Activated CD4-positive, alpha-beta T cell treated with anti-CD3 and anti-CD28 coated beads, Interleukin-2, Interleukin-4, amounts not matched to agents 100 ng/mL and 50 ng/mL, durations not matched to agents 16 hours and 8 hours (primary cell): Measurements from ENCODE around the gene PDE10A.

ENCODE experiments used
- DNase-seq: peaks from one replicate; pipeline ENCODE4 v3.0.0-alpha.2; 2020; ENCODE audit warnings: low spot score

The PDE10A gene

GRCh38 chr6:165655191-165655590, 7.8 kb downstream of the PDE10A start:
- no peak for DNase-seq

- DNase-seq, result no peak
Measured at GRCh38 chr6:165654144-165654543, 8.9 kb downstream of the PDE10A start.

GRCh38 chr6:165653607-165654006, 9.4 kb downstream of the PDE10A start:
- DNase-seq, result no peak

- DNase-seq, result no peak
Measured at GRCh38 chr6:165653196-165653595, 9.8 kb downstream of the PDE10A start.

GRCh38 chr6:165652766-165653165, 10.3 kb downstream of the PDE10A start:
- DNase-seq, result no peak

GRCh38 chr6:165649166-165650137, 13.6 kb downstream of the PDE10A start:
- DNase-seq, result no peak

GRCh38 chr6:165647041-165647440, 16.0 kb downstream of the PDE10A start:
- no peak for DNase-seq

GRCh38 chr6:165645919-165646318, 17.1 kb downstream of the PDE10A start:
- DNase-seq, result no peak

GRCh38 chr6:165644586-165645266, 18.3 kb downstream of the PDE10A start:
- DNase-seq, result no peak

GRCh38 chr6:165643015-165643414, 20.0 kb downstream of the PDE10A start:
- DNase-seq, result no peak

GRCh38 chr6:165641672-165642156, 21.3 kb downstream of the PDE10A start:
- DNase-seq, result no peak

GRCh38 chr6:165640806-165641205, 22.2 kb downstream of the PDE10A start:
- no peak for DNase-seq

GRCh38 chr6:165638530-165638929, 24.5 kb downstream of the PDE10A start:
- no peak for DNase-seq

- DNase-seq, result no peak
Measured at GRCh38 chr6:165637586-165637985, 25.5 kb downstream of the PDE10A start.

- no peak for DNase-seq
Measured at GRCh38 chr6:165636402-165637048, 26.5 kb downstream of the PDE10A start.

GRCh38 chr6:165635965-165636364, 27.1 kb downstream of the PDE10A start:
- DNase-seq, result no peak

GRCh38 chr6:165634101-165634880, 28.8 kb downstream of the PDE10A start:
- DNase-seq, result no peak

GRCh38 chr6:165632194-165632593, 30.8 kb downstream of the PDE10A start:
- no peak for DNase-seq

GRCh38 chr6:165630544-165630953, 32.5 kb downstream of the PDE10A start:
- DNase-seq, result no peak

GRCh38 chr6:165628955-165629354, 34.1 kb downstream of the PDE10A start:
- no peak for DNase-seq

GRCh38 chr6:165627366-165627765, 35.7 kb downstream of the PDE10A start:
- no peak for DNase-seq

- no peak for DNase-seq
Measured at GRCh38 chr6:165626711-165627110, 36.3 kb downstream of the PDE10A start.
